GM18951 (cell line): ENCODE data around the gene SLC26A9.

Experiments
- POLR2A ChIP-seq: IDR thresholded peaks from 4 replicates; pipeline ENCODE4 v1.6.1; 2011; ENCODE audit warnings: mild to moderate bottlenecking; ENCODE audit not compliant: insufficient read length, insufficient read depth; ENCODE audit errors: extremely low read depth
- in situ Hi-C: fragments of 300-500 bp; cut with MboI; formaldehyde crosslinking; loops from one replicate; pipeline ENCODE4 v1.12.0; 2022; ENCODE audit warnings: low sequenced_read_pairs, mixed read lengths, inconsistent platforms; ENCODE audit not compliant: unreplicated experiment

SLC26A9 gene

GRCh38 chr1:205950280-205950679 lies 7.0 kb upstream of the SLC26A9 start:
- in situ Hi-C loops, result no loop called here
- no peak for TF ChIP-seq POLR2A

DNA sequence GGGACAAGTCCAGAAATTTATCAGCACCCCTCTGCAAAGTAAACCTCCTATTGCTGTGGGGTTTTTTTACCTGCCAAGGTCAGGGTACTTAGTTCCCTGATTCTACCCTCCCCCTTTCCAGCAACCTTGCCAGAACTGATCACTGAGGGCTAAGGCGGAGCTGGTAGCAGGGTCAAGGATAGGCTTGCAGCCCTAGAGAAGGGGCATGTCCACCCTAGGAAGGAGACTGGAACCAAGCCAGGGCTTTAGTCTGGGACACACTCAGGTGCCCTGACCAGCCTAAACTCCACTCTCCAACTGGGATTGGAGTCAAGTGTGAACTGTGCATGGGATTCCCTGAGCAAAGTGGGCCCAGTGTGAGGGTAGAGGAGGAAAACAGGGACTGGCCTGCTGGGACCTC lies 6.5 kb upstream of the SLC26A9 start:
- no peak for TF ChIP-seq POLR2A
- in situ Hi-C loops, result no loop called here

GRCh38 chr1:205948886-205949285 lies 5.6 kb upstream of the SLC26A9 start:
- in situ Hi-C loops, result no loop called here

DNA sequence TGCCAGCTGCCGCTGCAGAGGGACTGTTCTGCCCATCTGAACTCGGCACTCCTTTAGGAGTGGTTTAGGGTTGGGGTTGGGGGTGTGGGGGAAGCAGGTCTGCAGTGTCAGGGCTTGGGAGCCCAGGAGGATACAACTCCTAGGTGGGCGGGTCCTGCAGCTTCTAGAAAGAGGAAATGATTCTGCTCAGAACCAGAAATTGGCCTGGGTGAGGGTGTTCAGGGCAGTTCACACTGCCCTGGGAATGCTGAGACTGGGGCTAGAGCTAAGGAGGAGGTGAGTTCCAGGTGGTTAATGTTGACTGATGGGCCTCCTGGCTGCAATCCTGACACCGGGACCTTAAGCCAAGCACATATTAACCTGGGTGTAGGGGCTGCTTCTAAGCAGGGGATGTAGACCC lies 4.8 kb upstream of the SLC26A9 start:
- no peak for TF ChIP-seq POLR2A
- in situ Hi-C loops, result no loop called here

More at GRCh38 chr1:205948886-205949285, 5.6 kb upstream of the SLC26A9 start:
- TF ChIP-seq POLR2A, result no peak

GRCh38 chr1:205947024-205947423 lies 3.8 kb upstream of the SLC26A9 start:
- TF ChIP-seq POLR2A, result no peak
- in situ Hi-C loops, result no loop called here

- in situ Hi-C loops, result no loop called here
- TF ChIP-seq POLR2A, result no peak
These were observed 1.8 kb upstream of the SLC26A9 start for GRCh38 chr1:205945069-205945468.

GRCh38 chr1:205944525-205944924 lies 1.3 kb upstream of the SLC26A9 start:
- in situ Hi-C loops, result no loop called here
- TF ChIP-seq POLR2A, result no peak

DNA sequence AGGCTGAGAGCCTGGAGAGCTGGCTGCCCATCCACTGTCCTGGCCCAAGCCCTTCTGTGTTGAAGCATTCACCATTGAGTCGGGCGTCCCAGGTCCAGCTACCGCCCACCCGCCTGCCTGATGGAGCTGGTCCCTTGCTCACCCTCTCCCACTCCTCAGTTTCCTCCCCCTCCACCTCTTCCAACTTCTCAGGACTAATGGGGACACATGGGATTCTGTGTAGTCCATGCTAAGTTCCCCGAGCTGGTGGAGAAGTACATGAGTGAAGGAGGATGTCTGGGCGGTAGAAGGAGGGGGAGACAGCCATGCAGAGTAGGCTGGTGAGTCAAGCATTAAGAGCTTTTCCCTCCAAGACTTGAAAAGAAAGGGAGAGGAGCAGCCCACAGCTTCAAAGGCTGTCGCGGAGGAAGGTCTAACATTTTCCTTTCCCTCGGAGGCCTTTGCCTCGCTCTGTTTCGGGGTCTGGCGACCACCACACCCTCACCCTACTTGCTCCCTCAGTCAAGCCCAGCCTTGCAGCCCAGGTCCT lies 561 bp downstream of the SLC26A9 start:
- no peak for TF ChIP-seq POLR2A
- in situ Hi-C loops, result no loop called here

GRCh38 chr1:205940710-205941109 lies 2.5 kb downstream of the SLC26A9 start:
- in situ Hi-C loops, result no loop called here
- TF ChIP-seq POLR2A, result no peak

- in situ Hi-C loops, result no loop called here
- no peak for TF ChIP-seq POLR2A
These were observed 3.4 kb downstream of the SLC26A9 start for GRCh38 chr1:205939690-205940330.

- no peak for TF ChIP-seq POLR2A
- in situ Hi-C loops, result no loop called here
These were observed 4.6 kb downstream of the SLC26A9 start for GRCh38 chr1:205938682-205939081.

- no peak for TF ChIP-seq POLR2A
- in situ Hi-C loops, result no loop called here
These were observed 6.2 kb downstream of the SLC26A9 start for GRCh38 chr1:205936846-205937586.

- TF ChIP-seq POLR2A, result no peak
These were observed 6.9 kb downstream of the SLC26A9 start for GRCh38 chr1:205936311-205936710.

DNA sequence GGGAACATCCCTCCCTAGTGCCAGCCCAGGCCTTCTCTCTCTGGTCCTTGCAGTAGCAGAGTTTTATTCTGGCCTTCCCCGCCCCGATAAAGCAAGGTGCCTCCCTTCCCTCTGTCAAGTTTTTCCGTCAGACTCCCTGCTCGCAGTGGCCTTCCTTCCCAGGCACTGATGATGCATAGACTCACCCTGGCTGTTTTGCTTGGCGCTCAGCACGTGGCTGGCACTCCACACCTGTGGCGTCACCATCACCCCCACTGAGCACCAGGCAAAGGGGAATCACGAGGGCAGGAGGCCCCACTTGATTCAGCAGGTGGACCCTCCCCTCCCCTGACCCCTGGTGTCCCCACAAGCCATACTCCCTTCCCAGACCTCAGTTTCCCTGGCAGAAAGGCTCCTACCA lies 7.4 kb downstream of the SLC26A9 start:
- TF ChIP-seq POLR2A, result no peak

More at GRCh38 chr1:205936311-205936710, 6.9 kb downstream of the SLC26A9 start:
- in situ Hi-C loops, result no loop called here

More for the DNA sequence above, 7.4 kb downstream of the SLC26A9 start:
- in situ Hi-C loops, result no loop called here
